ENCODE data around the gene RPS19BP1. TPM values are rescaled to one million over a fixed set of nuclear protein-coding genes. Genes with fewer than 3 reads are reported as not detected.
A peak's percentile ranks its signal among the peaks of the same experiment; 100 is the strongest.

RPS19BP1 gene
- total RNA-seq, 1 experiment from 2014 or later: 85.8 TPM

- no TSS peak for BruUV-seq (replicated peaks)
- Mint-ChIP-seq H3K4me1 (ENCODE audit: low read depth, unreplicated experiment) (peaks cover 55% of the 10 kb centered on the region), H3K4me3 (ENCODE audit: unreplicated experiment) (peak overlapping the region; percentile 26), H3K27me3 (ENCODE audit: insufficient read depth, unreplicated experiment) (no peaks in the 10 kb centered on the region), H3K9me3 (ENCODE audit: unreplicated experiment) (no peaks in the 10 kb centered on the region), H3K36me3 (ENCODE audit: insufficient read depth, unreplicated experiment) (peaks cover 99% of the 10 kb centered on the region), H3K27ac (ENCODE audit: unreplicated experiment) (peak overlapping the region; percentile 77)
- Histone ChIP-seq H3K9me3 (no peaks in the 10 kb centered on the region), H3K27me3 (replicated peaks; ENCODE audit: control insufficient read depth, insufficient read depth, low read length) (no peaks in the 10 kb centered on the region), H3K4me1 (peaks cover 46% of the 10 kb centered on the region), H3K36me3 (ENCODE audit: control insufficient read depth, insufficient read depth, low read length) (peaks cover 11% of the 10 kb centered on the region), H3K4me3 (ENCODE audit: low read depth, low read length) (no peak overlapping the region)
- CTCF ChIA-PET: interaction anchor here (0.6 kb wide), 1 partner anchor 45 kb away, joined by 4 read pairs; no protein-coding TSS in a partner anchor
- no peak for TF ChIP-seq CTCF (IDR thresholded peaks at IDR 0.05; ENCODE audit: insufficient read depth in 1 of 2, low read depth in 1 of 2, low read length in 1 of 2, severe bottlenecking in 1 of 2, unreplicated experiment in 1 of 2)
- DNase-seq: peak in 1 of 2 experiments; percentile 23
- intact Hi-C loops (cut with micrococcal nuclease; ENCODE audit: unreplicated experiment): loop anchor here (5.0 to 10.0 kb wide), 2 partner anchors 182 to 209 kb away; partner anchors contain the start of genes RPL3 and SYNGR1
- POLR2A ChIA-PET: no interaction called here
Observed at GRCh38 chr22:39526736-39527171, 5.8 kb downstream of the RPS19BP1 start.

- Mint-ChIP-seq H3K27me3 (ENCODE audit: insufficient read depth, unreplicated experiment) (no peaks in the 10 kb centered on the region), H3K4me3 (ENCODE audit: unreplicated experiment) (no peak overlapping the region), H3K9me3 (ENCODE audit: unreplicated experiment) (no peaks in the 10 kb centered on the region), H3K4me1 (ENCODE audit: low read depth, unreplicated experiment) (peaks cover 44% of the 10 kb centered on the region), H3K36me3 (ENCODE audit: insufficient read depth, unreplicated experiment) (peaks cover 100% of the 10 kb centered on the region), H3K27ac (ENCODE audit: unreplicated experiment) (peak overlapping the region; percentile 98)
- no peak for DNase-seq
- peaks cover 11% of the 10 kb centered on the region for H3K36me3 ChIP-seq (ENCODE audit: control insufficient read depth, insufficient read depth, low read length)
- no peak for TF ChIP-seq CTCF (IDR thresholded peaks at IDR 0.05; ENCODE audit: insufficient read depth in 1 of 2, low read depth in 1 of 2, low read length in 1 of 2, severe bottlenecking in 1 of 2, unreplicated experiment in 1 of 2)
- intact Hi-C loops (cut with micrococcal nuclease; ENCODE audit: unreplicated experiment): loop anchor here (5.0 to 10.0 kb wide), 2 partner anchors 181 to 208 kb away; partner anchors contain the start of genes RPL3 and SYNGR1
- no peak overlapping the region for H3K4me3 ChIP-seq (ENCODE audit: low read depth, low read length)
- H3K4me1 ChIP-seq: peaks cover 41% of the 10 kb centered on the region
- ChIA-PET CTCF (no interaction called here), POLR2A (no interaction called here)
- BruUV-seq (replicated peaks): no TSS peak
- H3K27me3 ChIP-seq (replicated peaks; ENCODE audit: control insufficient read depth, insufficient read depth, low read length): no peaks in the 10 kb centered on the region
- H3K9me3 ChIP-seq: no peaks in the 10 kb centered on the region
Observed at GRCh38 chr22:39525658-39525975, 6.9 kb downstream of the RPS19BP1 start.

- Mint-ChIP-seq H3K27me3 (ENCODE audit: insufficient read depth, unreplicated experiment) (no peaks in the 10 kb centered on the region), H3K9me3 (ENCODE audit: unreplicated experiment) (no peaks in the 10 kb centered on the region), H3K36me3 (ENCODE audit: insufficient read depth, unreplicated experiment) (peaks cover 100% of the 10 kb centered on the region), H3K27ac (ENCODE audit: unreplicated experiment) (peak overlapping the region; percentile 98), H3K4me3 (ENCODE audit: unreplicated experiment) (peak overlapping the region; percentile 37), H3K4me1 (ENCODE audit: low read depth, unreplicated experiment) (peaks cover 41% of the 10 kb centered on the region)
- Histone ChIP-seq H3K36me3 (ENCODE audit: control insufficient read depth, insufficient read depth, low read length) (peaks cover 11% of the 10 kb centered on the region), H3K27me3 (replicated peaks; ENCODE audit: control insufficient read depth, insufficient read depth, low read length) (no peaks in the 10 kb centered on the region), H3K9me3 (no peaks in the 10 kb centered on the region), H3K4me3 (ENCODE audit: low read depth, low read length) (no peak overlapping the region), H3K4me1 (peaks cover 41% of the 10 kb centered on the region)
- intact Hi-C loops (cut with micrococcal nuclease; ENCODE audit: unreplicated experiment): loop anchor here (5.0 to 10.0 kb wide), 2 partner anchors 180 to 208 kb away; partner anchors contain the start of genes RPL3 and SYNGR1
- POLR2A ChIA-PET: interaction anchor here (0.6 to 1.4 kb wide), 2 partner anchors 27 to 53 kb away, joined by 7 to 11 read pairs; no protein-coding TSS in a partner anchor
- peak in 1 of 2 experiments; percentile 16 for DNase-seq
- BruUV-seq (replicated peaks): no TSS peak
- no peak for TF ChIP-seq CTCF (IDR thresholded peaks at IDR 0.05; ENCODE audit: insufficient read depth in 1 of 2, low read depth in 1 of 2, low read length in 1 of 2, severe bottlenecking in 1 of 2, unreplicated experiment in 1 of 2)
- CTCF ChIA-PET: interaction anchor here (1.2 kb wide), 1 partner anchor 11 kb away, joined by 4 read pairs; no protein-coding TSS in a partner anchor
Observed at GRCh38 chr22:39524753-39525657, 7.5 kb downstream of the RPS19BP1 start.
